Measurements from ENCODE around the gene PIM2. TPM values are rescaled to one million over a fixed set of nuclear protein-coding genes. Genes with fewer than 3 reads are reported as not detected.
A peak's percentile ranks its signal among the peaks of the same experiment; 100 is the strongest.

The PIM2 gene
- total RNA-seq, 1 donor: 4.3 TPM

DNA sequence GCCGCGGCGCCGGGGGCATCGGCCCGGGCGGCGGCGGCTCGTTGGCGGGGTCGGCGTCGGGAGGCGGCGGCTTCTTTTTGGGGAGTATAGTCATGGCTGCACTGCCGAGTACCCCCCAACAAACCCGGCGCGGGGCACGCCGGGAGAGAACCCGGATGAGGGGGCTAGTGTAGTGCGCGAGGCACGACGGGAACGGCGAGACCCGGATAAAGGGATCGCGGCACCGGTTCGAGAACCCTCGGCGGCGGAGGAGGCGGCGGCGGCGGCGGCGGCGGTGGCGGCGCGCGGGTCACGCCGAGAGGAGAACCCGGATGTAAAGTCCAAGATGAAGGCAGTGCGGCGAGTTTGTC lies 38.6 kb upstream of the PIM2 start, which contains the start of gene OTUD5:
TSS of gene OTUD5 (minus strand) at position 131 of the 350 bp plus-strand sequence. CDS start at position 94, 37 bp downstream.
- Histone ChIP-seq H3K27me3 (ENCODE audit: insufficient read depth, low read length) (no peaks in the 10 kb centered on the region), H2AFZ (ENCODE audit: low read length) (peak within 1 kb of the TSS; percentile 63)
- TF ChIP-seq, protein P1, sequence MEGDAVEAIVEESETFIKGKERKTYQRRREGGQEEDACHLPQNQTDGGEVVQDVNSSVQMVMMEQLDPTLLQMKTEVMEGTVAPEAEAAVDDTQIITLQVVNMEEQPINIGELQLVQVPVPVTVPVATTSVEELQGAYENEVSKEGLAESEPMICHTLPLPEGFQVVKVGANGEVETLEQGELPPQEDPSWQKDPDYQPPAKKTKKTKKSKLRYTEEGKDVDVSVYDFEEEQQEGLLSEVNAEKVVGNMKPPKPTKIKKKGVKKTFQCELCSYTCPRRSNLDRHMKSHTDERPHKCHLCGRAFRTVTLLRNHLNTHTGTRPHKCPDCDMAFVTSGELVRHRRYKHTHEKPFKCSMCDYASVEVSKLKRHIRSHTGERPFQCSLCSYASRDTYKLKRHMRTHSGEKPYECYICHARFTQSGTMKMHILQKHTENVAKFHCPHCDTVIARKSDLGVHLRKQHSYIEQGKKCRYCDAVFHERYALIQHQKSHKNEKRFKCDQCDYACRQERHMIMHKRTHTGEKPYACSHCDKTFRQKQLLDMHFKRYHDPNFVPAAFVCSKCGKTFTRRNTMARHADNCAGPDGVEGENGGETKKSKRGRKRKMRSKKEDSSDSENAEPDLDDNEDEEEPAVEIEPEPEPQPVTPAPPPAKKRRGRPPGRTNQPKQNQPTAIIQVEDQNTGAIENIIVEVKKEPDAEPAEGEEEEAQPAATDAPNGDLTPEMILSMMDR (IDR thresholded peaks at IDR 0.05; ENCODE audit: extremely low read depth, low read depth, low read length): no peak

GRCh38 chrX:48956728-48957414 lies 38.0 kb upstream of the PIM2 start:
- Histone ChIP-seq H3K4me1 (ENCODE audit: insufficient read depth, low read length) (peaks cover 18% of the 10 kb centered on the region), H3K79me2 (ENCODE audit: insufficient read depth, low read length) (peaks cover 53% of the 10 kb centered on the region), H3K36me3 (ENCODE audit: insufficient read depth, low read length) (peaks cover 17% of the 10 kb centered on the region), H3K4me2 (ENCODE audit: insufficient read depth, low read length) (peak overlapping the region; percentile 93), H4K20me1 (ENCODE audit: insufficient read depth, low read length) (peaks cover 24% of the 10 kb centered on the region), H3K9me3 (ENCODE audit: low read depth, low read length) (no peaks in the 10 kb centered on the region), H2AFZ (ENCODE audit: low read length) (no peak overlapping the region), H3K4me3 (ENCODE audit: insufficient read depth, low read length) (peak overlapping the region; percentile 79), H3K27me3 (ENCODE audit: insufficient read depth, low read length) (no peaks in the 10 kb centered on the region), H3K27ac (ENCODE audit: low read depth, low read length) (peak overlapping the region; percentile 63)
- no peak for DNase-seq (ENCODE audit: insufficient read length, low spot score, missing footprints)
- TF ChIP-seq, protein P1 (IDR thresholded peaks at IDR 0.05; ENCODE audit: extremely low read depth, low read depth, low read length): no peak

More for the DNA sequence above, 38.6 kb upstream of the PIM2 start, which contains the start of gene OTUD5:
- Histone ChIP-seq H3K9me3 (ENCODE audit: low read depth, low read length) (no peaks in the 10 kb centered on the region), H4K20me1 (ENCODE audit: insufficient read depth, low read length) (peaks cover 24% of the 10 kb centered on the region), H3K4me1 (ENCODE audit: insufficient read depth, low read length) (peaks cover 18% of the 10 kb centered on the region), H3K27ac (ENCODE audit: low read depth, low read length) (peak within 1 kb of the TSS; percentile 100), H3K4me2 (ENCODE audit: insufficient read depth, low read length) (peak within 1 kb of the TSS; percentile 93), H3K79me2 (ENCODE audit: insufficient read depth, low read length) (peaks cover 47% of the 10 kb centered on the region), H3K36me3 (ENCODE audit: insufficient read depth, low read length) (peaks cover 17% of the 10 kb centered on the region), H3K4me3 (ENCODE audit: insufficient read depth, low read length) (peak within 1 kb of the TSS; percentile 79)
- DNase-seq (ENCODE audit: insufficient read length, low spot score, missing footprints): peak; percentile 94

- Histone ChIP-seq H3K4me1 (ENCODE audit: insufficient read depth, low read length) (no peaks in the 10 kb centered on the region), H3K79me2 (ENCODE audit: insufficient read depth, low read length) (peaks cover 76% of the 10 kb centered on the region), H3K27me3 (ENCODE audit: insufficient read depth, low read length) (no peaks in the 10 kb centered on the region), H3K27ac (ENCODE audit: low read depth, low read length) (no peak overlapping the region), H4K20me1 (ENCODE audit: insufficient read depth, low read length) (peaks cover 19% of the 10 kb centered on the region), H3K4me2 (ENCODE audit: insufficient read depth, low read length) (no peak overlapping the region), H3K36me3 (ENCODE audit: insufficient read depth, low read length) (peaks cover 6% of the 10 kb centered on the region), H3K4me3 (ENCODE audit: insufficient read depth, low read length) (no peak overlapping the region), H3K9me3 (ENCODE audit: low read depth, low read length) (no peaks in the 10 kb centered on the region), H2AFZ (ENCODE audit: low read length) (no peak overlapping the region)
- DNase-seq (ENCODE audit: insufficient read length, low spot score, missing footprints): no peak
- TF ChIP-seq, protein P1 (IDR thresholded peaks at IDR 0.05; ENCODE audit: extremely low read depth, low read depth, low read length): no peak
Measured at GRCh38 chrX:48948589-48948988, 29.8 kb upstream of the PIM2 start.

DNA sequence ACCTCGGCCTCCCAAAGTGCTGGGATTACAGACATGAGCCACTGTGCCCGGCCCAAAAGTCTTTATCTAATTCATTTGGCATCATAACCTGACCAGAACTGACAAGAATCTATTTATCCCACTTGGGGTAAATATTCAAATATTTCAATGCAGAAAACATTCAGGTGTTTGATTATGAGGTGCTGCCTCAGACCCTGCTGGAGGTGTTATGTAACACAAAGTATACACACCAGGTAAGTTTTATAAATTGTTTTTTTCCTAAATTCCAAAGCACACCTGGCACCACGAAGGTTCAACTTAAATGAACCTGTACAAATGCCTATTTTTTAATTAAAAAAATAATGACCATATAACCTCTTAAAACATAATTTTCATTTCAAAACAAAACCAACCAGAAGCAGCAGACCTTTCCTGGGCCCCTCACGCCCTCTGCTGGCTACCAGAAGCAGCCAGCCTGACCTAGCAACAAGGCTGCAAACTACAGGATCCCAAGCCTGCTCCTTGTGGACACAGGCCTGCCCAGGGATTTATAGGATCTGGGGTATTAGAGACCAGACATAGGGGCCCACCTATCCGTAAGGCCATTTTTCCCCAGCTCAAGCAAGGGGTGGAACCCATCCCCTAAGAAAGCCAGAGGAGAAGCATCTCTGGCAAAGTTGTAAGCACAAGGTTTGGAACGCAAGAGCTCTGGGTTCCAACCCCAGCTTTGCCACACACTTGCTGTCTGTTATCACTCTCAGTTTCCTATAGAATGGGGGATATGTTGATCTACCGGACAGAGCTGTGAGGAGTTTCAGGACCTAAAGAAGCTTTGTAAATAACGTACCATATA lies 26.9 kb upstream of the PIM2 start:
- peaks cover 21% of the 10 kb centered on the region for H4K20me1 ChIP-seq (ENCODE audit: insufficient read depth, low read length)
- no peaks in the 10 kb centered on the region for H3K4me1 ChIP-seq (ENCODE audit: insufficient read depth, low read length)
- H3K27me3 ChIP-seq (ENCODE audit: insufficient read depth, low read length): no peaks in the 10 kb centered on the region
- H3K9me3 ChIP-seq (ENCODE audit: low read depth, low read length): no peaks in the 10 kb centered on the region
- no peak overlapping the region for H3K4me2 ChIP-seq (ENCODE audit: insufficient read depth, low read length)
- peaks cover 75% of the 10 kb centered on the region for H3K79me2 ChIP-seq (ENCODE audit: insufficient read depth, low read length)
- TF ChIP-seq, protein P1 (IDR thresholded peaks at IDR 0.05; ENCODE audit: extremely low read depth, low read depth, low read length): peak; percentile 93
- no peak overlapping the region for H3K27ac ChIP-seq (ENCODE audit: low read depth, low read length)
- peak; percentile 94 for DNase-seq (ENCODE audit: insufficient read length, low spot score, missing footprints)
- no peak overlapping the region for H3K4me3 ChIP-seq (ENCODE audit: insufficient read depth, low read length)
- H3K36me3 ChIP-seq (ENCODE audit: insufficient read depth, low read length): peaks cover 13% of the 10 kb centered on the region
- no peak overlapping the region for H2AFZ ChIP-seq (ENCODE audit: low read length)

All from osteoblast (primary cell).